Endothelial cell of umbilical vein (primary cell): ENCODE measurements around the gene IVD.

Experiments
- EZH2 ChIP-seq: IDR thresholded peaks from 2 replicates; pipeline ENCODE4 v1.6.1; 2012; ENCODE audit warnings: borderline replicate concordance, low read depth, mild to moderate bottlenecking, moderate library complexity, low read length, inconsistent platforms; ENCODE audit not compliant: severe bottlenecking
- GATA2 ChIP-seq: IDR thresholded peaks from 2 replicates; pipeline ENCODE4 v1.7.0; 2011; ENCODE audit warnings: low read depth, mild to moderate bottlenecking, moderate library complexity, mixed read lengths, low read length; ENCODE audit not compliant: insufficient read length, insufficient read depth
- JUN ChIP-seq: IDR thresholded peaks from 2 replicates; pipeline ENCODE4 v1.6.1; 2011; ENCODE audit warnings: borderline replicate concordance, low read depth; ENCODE audit not compliant: insufficient read length, insufficient read depth
- POLR2A ChIP-seq: IDR thresholded peaks from 2 replicates; pipeline ENCODE4 v1.6.1; 2012; ENCODE audit warnings: low read depth, mild to moderate bottlenecking, control low read depth, low read length
- POLR2AphosphoS5 ChIP-seq: IDR thresholded peaks from 2 replicates; pipeline ENCODE4 v1.6.1; 2012; ENCODE audit warnings: low read depth, mild to moderate bottlenecking, control low read depth, low read length, moderate library complexity; ENCODE audit not compliant: insufficient read depth
- TF ChIP-seq, protein P1 (sequence below), 2 donors: IDR thresholded peaks; 1 replicate in 1 of 2; 2 replicates in 1 of 2; pipeline ENCODE4 v1.5.1; 2011; ENCODE audit warnings: low read length in 2 of 2, mild to moderate bottlenecking in 2 of 2, moderate library complexity in 2 of 2, control low read depth in 1 of 2, inconsistent platforms in 1 of 2, low read depth in 1 of 2; ENCODE audit not compliant: insufficient read depth in 1 of 2; ENCODE audit errors: extremely low read depth in 1 of 2

DNA sequence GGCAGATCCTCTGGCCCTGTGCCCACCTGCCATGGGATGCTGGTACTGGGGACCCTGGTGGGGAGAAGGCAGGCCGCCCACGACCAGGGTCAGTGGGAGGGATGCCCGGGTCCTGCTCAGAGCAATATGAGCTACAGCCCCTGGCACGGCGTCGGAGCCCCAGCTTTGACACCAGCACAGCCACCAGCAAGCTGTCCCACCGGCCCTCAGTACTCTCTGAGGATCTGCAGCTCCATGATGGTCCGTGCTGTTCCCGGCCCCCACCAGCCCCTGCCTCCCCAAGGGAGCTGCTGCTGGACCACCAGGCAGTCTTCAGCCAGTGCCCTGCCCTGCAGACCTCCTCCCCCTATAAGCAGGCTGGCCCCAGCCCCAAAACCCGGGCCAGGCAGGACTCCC lies 36.1 kb upstream of the IVD start:
- no peak for TF ChIP-seq POLR2A
- TF ChIP-seq, protein P1, sequence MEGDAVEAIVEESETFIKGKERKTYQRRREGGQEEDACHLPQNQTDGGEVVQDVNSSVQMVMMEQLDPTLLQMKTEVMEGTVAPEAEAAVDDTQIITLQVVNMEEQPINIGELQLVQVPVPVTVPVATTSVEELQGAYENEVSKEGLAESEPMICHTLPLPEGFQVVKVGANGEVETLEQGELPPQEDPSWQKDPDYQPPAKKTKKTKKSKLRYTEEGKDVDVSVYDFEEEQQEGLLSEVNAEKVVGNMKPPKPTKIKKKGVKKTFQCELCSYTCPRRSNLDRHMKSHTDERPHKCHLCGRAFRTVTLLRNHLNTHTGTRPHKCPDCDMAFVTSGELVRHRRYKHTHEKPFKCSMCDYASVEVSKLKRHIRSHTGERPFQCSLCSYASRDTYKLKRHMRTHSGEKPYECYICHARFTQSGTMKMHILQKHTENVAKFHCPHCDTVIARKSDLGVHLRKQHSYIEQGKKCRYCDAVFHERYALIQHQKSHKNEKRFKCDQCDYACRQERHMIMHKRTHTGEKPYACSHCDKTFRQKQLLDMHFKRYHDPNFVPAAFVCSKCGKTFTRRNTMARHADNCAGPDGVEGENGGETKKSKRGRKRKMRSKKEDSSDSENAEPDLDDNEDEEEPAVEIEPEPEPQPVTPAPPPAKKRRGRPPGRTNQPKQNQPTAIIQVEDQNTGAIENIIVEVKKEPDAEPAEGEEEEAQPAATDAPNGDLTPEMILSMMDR (IDR thresholded peaks at IDR 0.05; ENCODE audit: extremely low read depth in 1 of 2, insufficient read depth in 1 of 2, low read depth in 1 of 2, low read length in 2 of 2) = no peak
- TF ChIP-seq JUN = no peak
- TF ChIP-seq EZH2 = no peak
- TF ChIP-seq GATA2 = no peak
- TF ChIP-seq POLR2AphosphoS5 = no peak
